Measurements from ENCODE around the gene CHD6.

Gene CHD6

DNA sequence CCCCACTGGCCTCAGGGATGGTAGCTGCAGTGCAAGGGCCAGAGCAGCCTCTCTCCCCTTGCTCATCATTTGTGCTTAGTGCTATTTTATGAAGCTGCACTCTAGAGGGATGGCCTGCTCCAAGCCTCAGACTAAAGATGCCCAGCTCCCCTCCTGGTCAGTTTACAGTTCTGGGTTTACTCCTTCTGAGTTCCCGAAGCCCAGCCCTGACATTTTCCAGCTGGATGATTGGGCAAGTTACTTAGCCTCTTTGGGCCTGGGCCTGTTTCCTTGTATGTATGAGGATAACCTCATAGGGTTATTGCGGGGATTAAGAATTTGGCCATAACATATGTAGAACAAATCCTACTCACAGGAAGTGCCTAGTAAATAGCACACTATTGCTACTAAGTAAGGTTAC is 219.8 kb downstream of the CHD6 start:
- H2AFZ ChIP-seq (ENCODE audit: low read length) = no peak overlapping the region
- no peaks in the 10 kb centered on the region for H3K27me3 ChIP-seq (ENCODE audit: insufficient read depth, low read length)
- H3K9me3 ChIP-seq (ENCODE audit: low read length) = no peaks in the 10 kb centered on the region
- no peaks in the 10 kb centered on the region for H4K20me1 ChIP-seq (ENCODE audit: insufficient read depth, low read length)
- no peaks in the 10 kb centered on the region for H3K36me3 ChIP-seq (ENCODE audit: insufficient read depth, low read length)
- no peak for TF ChIP-seq EZH2 (IDR thresholded peaks at IDR 0.05; ENCODE audit: borderline replicate concordance, low read length)
- TF ChIP-seq, protein P1, sequence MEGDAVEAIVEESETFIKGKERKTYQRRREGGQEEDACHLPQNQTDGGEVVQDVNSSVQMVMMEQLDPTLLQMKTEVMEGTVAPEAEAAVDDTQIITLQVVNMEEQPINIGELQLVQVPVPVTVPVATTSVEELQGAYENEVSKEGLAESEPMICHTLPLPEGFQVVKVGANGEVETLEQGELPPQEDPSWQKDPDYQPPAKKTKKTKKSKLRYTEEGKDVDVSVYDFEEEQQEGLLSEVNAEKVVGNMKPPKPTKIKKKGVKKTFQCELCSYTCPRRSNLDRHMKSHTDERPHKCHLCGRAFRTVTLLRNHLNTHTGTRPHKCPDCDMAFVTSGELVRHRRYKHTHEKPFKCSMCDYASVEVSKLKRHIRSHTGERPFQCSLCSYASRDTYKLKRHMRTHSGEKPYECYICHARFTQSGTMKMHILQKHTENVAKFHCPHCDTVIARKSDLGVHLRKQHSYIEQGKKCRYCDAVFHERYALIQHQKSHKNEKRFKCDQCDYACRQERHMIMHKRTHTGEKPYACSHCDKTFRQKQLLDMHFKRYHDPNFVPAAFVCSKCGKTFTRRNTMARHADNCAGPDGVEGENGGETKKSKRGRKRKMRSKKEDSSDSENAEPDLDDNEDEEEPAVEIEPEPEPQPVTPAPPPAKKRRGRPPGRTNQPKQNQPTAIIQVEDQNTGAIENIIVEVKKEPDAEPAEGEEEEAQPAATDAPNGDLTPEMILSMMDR (IDR thresholded peaks at IDR 0.05; ENCODE audit: low read length) = no peak
- H3K4me2 ChIP-seq (ENCODE audit: low read length) = no peak overlapping the region
- H3F3A ChIP-seq (ENCODE audit: insufficient read depth, low read length) = no peaks in the 10 kb centered on the region
- no peak overlapping the region for H3K27ac ChIP-seq (ENCODE audit: low read depth, low read length, poor library complexity, severe bottlenecking)
- H3K4me1 ChIP-seq (ENCODE audit: insufficient read depth, low read length, severe bottlenecking) = no peaks in the 10 kb centered on the region
- H3K4me3 ChIP-seq (ENCODE audit: low read depth, low read length, poor library complexity, severe bottlenecking) = no peak overlapping the region
- H3K9ac ChIP-seq (ENCODE audit: low read length) = no peak overlapping the region
- H3K9me2 ChIP-seq (ENCODE audit: low read depth, low read length) = no peaks in the 10 kb centered on the region
- no peaks in the 10 kb centered on the region for H3K79me2 ChIP-seq (ENCODE audit: insufficient read depth, low read length)

DNA sequence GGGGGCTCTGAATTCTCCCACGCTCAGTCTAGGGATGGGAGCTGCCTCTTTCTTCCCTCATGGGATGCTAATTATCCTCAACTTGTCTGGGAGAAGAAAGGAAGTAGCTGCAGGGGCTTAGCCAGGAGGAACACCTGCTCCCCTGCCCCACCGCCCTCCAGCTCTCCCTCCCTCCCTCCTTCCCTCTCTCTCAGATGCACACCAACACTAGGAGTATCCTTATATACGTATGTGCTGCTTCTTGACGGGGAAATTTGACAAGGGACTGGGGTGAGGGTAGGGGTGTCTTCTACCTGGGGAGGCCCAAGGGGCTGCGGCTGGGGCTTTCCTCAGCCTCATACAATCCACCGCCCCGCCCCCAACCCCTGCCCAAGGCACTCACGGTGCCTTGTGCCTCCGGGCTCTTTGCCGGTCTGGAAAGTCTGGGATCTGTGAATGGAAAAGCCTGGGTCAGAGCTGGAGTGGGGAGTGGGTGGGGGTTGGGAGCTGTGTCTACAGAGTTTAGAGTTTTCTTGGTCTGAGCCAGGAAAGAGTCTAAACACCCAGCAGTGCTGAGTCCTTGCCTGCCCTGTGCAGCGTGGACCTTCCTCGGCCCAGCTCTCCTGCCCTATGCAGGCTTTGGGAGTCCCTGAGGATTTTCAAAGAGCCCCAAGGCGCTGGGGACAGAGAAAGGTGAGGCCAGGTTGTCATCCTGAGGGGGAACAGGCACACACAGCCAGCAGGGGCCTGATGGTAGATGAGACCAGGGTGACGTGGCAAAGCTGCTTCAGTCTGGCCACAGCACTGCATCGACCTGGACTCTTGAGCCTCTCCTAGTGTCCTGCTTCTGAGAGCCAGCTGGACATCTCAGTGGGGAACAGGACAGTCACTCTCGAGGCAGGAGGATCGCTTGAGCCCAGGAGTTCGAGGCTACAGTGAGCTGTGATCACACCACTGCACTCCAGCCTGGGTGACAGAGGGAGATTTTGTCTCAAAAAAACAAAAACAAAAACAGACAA is 222.2 kb downstream of the CHD6 start:
- Histone ChIP-seq H3K9ac (ENCODE audit: low read length) (no peak overlapping the region), H3F3A (ENCODE audit: insufficient read depth, low read length) (no peaks in the 10 kb centered on the region), H3K4me3 (ENCODE audit: low read depth, low read length, poor library complexity, severe bottlenecking) (no peak overlapping the region), H2AFZ (ENCODE audit: low read length) (no peak overlapping the region), H3K79me2 (ENCODE audit: insufficient read depth, low read length) (no peaks in the 10 kb centered on the region), H3K9me2 (ENCODE audit: low read depth, low read length) (no peaks in the 10 kb centered on the region), H4K20me1 (ENCODE audit: insufficient read depth, low read length) (no peaks in the 10 kb centered on the region), H3K9me3 (ENCODE audit: low read length) (no peaks in the 10 kb centered on the region), H3K36me3 (ENCODE audit: insufficient read depth, low read length) (no peaks in the 10 kb centered on the region), H3K4me2 (ENCODE audit: low read length) (no peak overlapping the region), H3K4me1 (ENCODE audit: insufficient read depth, low read length, severe bottlenecking) (no peaks in the 10 kb centered on the region), H3K27ac (ENCODE audit: low read depth, low read length, poor library complexity, severe bottlenecking) (no peak overlapping the region), H3K27me3 (ENCODE audit: insufficient read depth, low read length) (no peaks in the 10 kb centered on the region)
- TF ChIP-seq, protein P1 (IDR thresholded peaks at IDR 0.05; ENCODE audit: low read length) = no peak

DNA sequence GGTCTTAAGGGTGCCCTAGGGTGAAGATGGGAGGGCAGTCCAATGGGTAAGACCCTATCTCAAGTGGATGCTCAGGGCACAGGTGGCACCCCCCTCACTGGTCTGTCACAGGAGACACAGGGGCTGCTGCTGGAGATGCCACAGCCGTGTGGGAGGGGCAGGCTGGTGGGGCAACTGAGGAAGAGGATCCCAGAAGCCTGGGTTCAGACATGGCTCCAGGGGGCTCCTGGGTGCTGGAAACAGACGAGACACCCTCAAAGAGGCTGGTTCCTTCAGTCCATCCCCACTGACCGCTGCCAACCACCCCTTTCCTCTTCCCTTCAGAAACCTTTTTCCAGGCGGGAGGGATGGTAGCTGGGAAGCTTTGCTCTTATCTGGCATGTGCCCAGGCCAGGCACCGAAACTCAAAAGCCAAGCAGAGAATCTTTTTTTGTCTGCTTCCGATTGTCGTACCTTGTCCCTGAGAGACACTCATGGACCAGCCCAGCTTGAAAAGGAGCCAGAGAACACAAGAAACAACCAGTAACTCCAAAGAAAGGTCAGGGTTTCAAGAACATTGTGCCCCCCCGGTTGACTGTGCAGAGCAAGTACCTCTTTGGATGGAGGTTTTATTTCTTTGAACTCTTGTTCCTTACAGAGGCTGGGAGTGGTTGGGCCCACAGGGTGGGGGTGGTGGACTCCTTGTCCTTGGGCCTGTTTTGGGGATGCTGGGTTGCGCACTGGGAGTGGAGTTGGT is 223.1 kb downstream of the CHD6 start:
- H3K4me3 ChIP-seq (ENCODE audit: low read depth, low read length, poor library complexity, severe bottlenecking) = no peak overlapping the region
- H3K9ac ChIP-seq (ENCODE audit: low read length) = no peak overlapping the region
- H3F3A ChIP-seq (ENCODE audit: insufficient read depth, low read length) = no peaks in the 10 kb centered on the region
- H4K20me1 ChIP-seq (ENCODE audit: insufficient read depth, low read length) = no peaks in the 10 kb centered on the region
- TF ChIP-seq EZH2 (IDR thresholded peaks at IDR 0.05; ENCODE audit: borderline replicate concordance, low read length) = no peak
- TF ChIP-seq, protein P1 (IDR thresholded peaks at IDR 0.05; ENCODE audit: low read length) = no peak
- no peaks in the 10 kb centered on the region for H3K4me1 ChIP-seq (ENCODE audit: insufficient read depth, low read length, severe bottlenecking)
- no peak overlapping the region for H3K27ac ChIP-seq (ENCODE audit: low read depth, low read length, poor library complexity, severe bottlenecking)
- no peak overlapping the region for H2AFZ ChIP-seq (ENCODE audit: low read length)
- H3K9me3 ChIP-seq (ENCODE audit: low read length) = no peaks in the 10 kb centered on the region
- no peaks in the 10 kb centered on the region for H3K79me2 ChIP-seq (ENCODE audit: insufficient read depth, low read length)
- no peaks in the 10 kb centered on the region for H3K36me3 ChIP-seq (ENCODE audit: insufficient read depth, low read length)
- H3K27me3 ChIP-seq (ENCODE audit: insufficient read depth, low read length) = no peaks in the 10 kb centered on the region
- no peaks in the 10 kb centered on the region for H3K9me2 ChIP-seq (ENCODE audit: low read depth, low read length)
- no peak overlapping the region for H3K4me2 ChIP-seq (ENCODE audit: low read length)

All from OCI-LY1 (cell line).